ENCODE measurements around the gene LSP1. TPM values are rescaled to one million over a fixed set of nuclear protein-coding genes. Genes with fewer than 3 reads are reported as not detected.

LSP1 gene
- total RNA-seq, 1 donor from 2014 or later: 78.2 TPM

- no peak for TF ChIP-seq CTCF (IDR thresholded peaks at IDR 0.05)
- ATAC-seq (no peak), DNase-seq (no peak)
- Histone ChIP-seq H3K4me3 (no peak overlapping the region), H3K9me3 (no peaks in the 10 kb centered on the region), H3K27me3 (no peaks in the 10 kb centered on the region), H3K27ac (no peak overlapping the region), H3K4me1 (peaks cover 3% of the 10 kb centered on the region), H3K36me3 (no peaks in the 10 kb centered on the region)
- intact Hi-C loops (cut with DNase I): no loop called here
Observed at GRCh38 chr11:1857064-1857463, 4.2 kb downstream of the LSP1 start.

GRCh38 chr11:1858154-1858553 lies 5.3 kb downstream of the LSP1 start:
- intact Hi-C loops (cut with DNase I): no loop called here
- Histone ChIP-seq H3K27me3 (no peaks in the 10 kb centered on the region), H3K36me3 (no peaks in the 10 kb centered on the region), H3K4me3 (no peak overlapping the region), H3K4me1 (peaks cover 3% of the 10 kb centered on the region), H3K27ac (no peak overlapping the region), H3K9me3 (no peaks in the 10 kb centered on the region)
- DNase-seq (no peak), ATAC-seq (peak; percentile 47)
- TF ChIP-seq CTCF (IDR thresholded peaks at IDR 0.05): no peak

- intact Hi-C loops (cut with DNase I): no loop called here
- DNase-seq (no peak), ATAC-seq (no peak)
- H3K4me3 ChIP-seq: no peak overlapping the region
- H3K27ac ChIP-seq: no peak overlapping the region
- H3K9me3 ChIP-seq: no peaks in the 10 kb centered on the region
- no peak for TF ChIP-seq CTCF (IDR thresholded peaks at IDR 0.05)
- no peaks in the 10 kb centered on the region for H3K36me3 ChIP-seq
- H3K27me3 ChIP-seq: no peaks in the 10 kb centered on the region
- peaks cover 7% of the 10 kb centered on the region for H3K4me1 ChIP-seq
Observed at GRCh38 chr11:1858576-1858975, 5.7 kb downstream of the LSP1 start.

GRCh38 chr11:1859004-1859403 lies 6.1 kb downstream of the LSP1 start:
- Histone ChIP-seq H3K9me3 (no peaks in the 10 kb centered on the region), H3K27ac (no peak overlapping the region), H3K27me3 (no peaks in the 10 kb centered on the region), H3K4me1 (peaks cover 10% of the 10 kb centered on the region), H3K36me3 (no peaks in the 10 kb centered on the region), H3K4me3 (no peak overlapping the region)
- no peak for ATAC-seq
- no peak for DNase-seq
- TF ChIP-seq CTCF (IDR thresholded peaks at IDR 0.05): no peak
- intact Hi-C loops (cut with DNase I): no loop called here

GRCh38 chr11:1860108-1860507 lies 7.2 kb downstream of the LSP1 start:
- no peak for TF ChIP-seq CTCF (IDR thresholded peaks at IDR 0.05)
- intact Hi-C loops (cut with DNase I): no loop called here

More at GRCh38 chr11:1860108-1860507, 7.2 kb downstream of the LSP1 start:
- Histone ChIP-seq H3K27ac (no peak overlapping the region), H3K27me3 (no peaks in the 10 kb centered on the region), H3K4me3 (no peak overlapping the region), H3K4me1 (peaks cover 18% of the 10 kb centered on the region), H3K9me3 (no peaks in the 10 kb centered on the region), H3K36me3 (no peaks in the 10 kb centered on the region)
- DNase-seq: no peak
- ATAC-seq: no peak
